GM19372 (cell line): ENCODE data around the gene TWSG1.
"Not testable (repeated sequence)": the region's sequence is repeated elsewhere in the genome, so short reads cannot be mapped to it uniquely, and the experiment has no call there.

ENCODE experiments used
- ATAC-seq: cut with Tn5 transposase; IDR thresholded peaks from one replicate; pipeline ENCODE4 v1.9.1; 2021; ENCODE audit warnings: mild to moderate bottlenecking, low read depth, moderate library complexity; ENCODE audit not compliant: unreplicated experiment

The TWSG1 gene

GRCh38 chr18:9446839-9447238, 112.3 kb downstream of the TWSG1 start:
- ATAC-seq, result no peak

GRCh38 chr18:9447334-9447733, 112.8 kb downstream of the TWSG1 start:
- ATAC-seq, result no peak

GRCh38 chr18:9449600-9450414, 115.2 kb downstream of the TWSG1 start:
- no peak for ATAC-seq

- ATAC-seq, result not testable (repeated sequence)
Observed at GRCh38 chr18:9450920-9451319, 116.3 kb downstream of the TWSG1 start.
